HAP-1 (cell line): ENCODE results near the gene TCERG1L.
"Not testable (repeated sequence)": the region's sequence is repeated elsewhere in the genome, so short reads cannot be mapped to it uniquely, and the experiment has no call there.

ENCODE experiments used
- DNase-seq, 2 experiments: peaks; one replicate each; pipeline ENCODE4 v3.0.0-alpha.2; 2016 to 2020; ENCODE audit warnings: low spot score in 2 of 2
- H3K27me3 ChIP-seq: fragments of 250-450 bp; sonication (Bioruptor Pico); 2 replicates; pipeline ENCODE4 v1.5.1; 2020; ENCODE audit warnings: low read depth, mild to moderate bottlenecking, moderate library complexity
- H3K36me3 ChIP-seq: fragments of 250-450 bp; sonication (Bioruptor Pico); replicated peaks from 2 replicates; pipeline ENCODE4 v1.5.1; 2020; ENCODE audit warnings: mild to moderate bottlenecking
- H3K4me1 ChIP-seq: fragments of 250-450 bp; sonication (Bioruptor Pico); 2 replicates; pipeline ENCODE4 v1.5.1; 2020; ENCODE audit warnings: mild to moderate bottlenecking
- H3K4me3 ChIP-seq: fragments of 250-450 bp; sonication (Bioruptor Pico); 2 replicates; pipeline ENCODE4 v1.5.1; 2020; ENCODE audit warnings: mild to moderate bottlenecking, moderate library complexity
- H3K9me3 ChIP-seq: fragments of 250-450 bp; sonication (Bioruptor Pico); 2 replicates; pipeline ENCODE4 v1.5.1; 2020; ENCODE audit warnings: mild to moderate bottlenecking, moderate library complexity
- in situ Hi-C: fragments of 300-500 bp; cut with MboI; formaldehyde crosslinking; loops from 3 replicates; pipeline ENCODE4 v1.14.3; 2020; ENCODE audit warnings: low sequenced_read_pairs, inconsistent platforms, mixed read lengths

Gene TCERG1L

DNA sequence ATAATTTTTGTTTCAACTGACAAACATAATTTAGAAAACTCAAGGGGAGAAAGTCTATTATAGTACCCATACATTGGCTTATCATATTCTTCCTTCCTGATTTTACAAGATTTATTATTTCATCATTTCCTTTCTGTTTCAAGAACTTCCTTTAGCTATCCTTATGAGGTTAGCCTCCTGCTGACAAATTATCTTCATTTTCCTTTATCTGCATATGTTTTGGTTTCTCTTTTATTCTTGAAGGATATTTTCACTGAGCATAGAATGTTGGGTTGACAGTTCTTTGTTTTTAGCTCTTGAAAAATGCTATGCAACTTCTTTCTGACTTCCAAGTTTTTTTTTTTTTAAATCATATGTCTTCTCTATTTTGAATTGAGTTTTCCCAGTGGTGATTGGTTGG, 21.3 kb upstream of the TCERG1L start:
- Histone ChIP-seq H3K9me3 (no peaks in the 10 kb centered on the region), H3K4me3 (no peak overlapping the region), H3K36me3 (no peaks in the 10 kb centered on the region), H3K4me1 (no peaks in the 10 kb centered on the region), H3K27me3 (no peaks in the 10 kb centered on the region)
- in situ Hi-C loops, result no loop called here
- DNase-seq, result no peak

DNA sequence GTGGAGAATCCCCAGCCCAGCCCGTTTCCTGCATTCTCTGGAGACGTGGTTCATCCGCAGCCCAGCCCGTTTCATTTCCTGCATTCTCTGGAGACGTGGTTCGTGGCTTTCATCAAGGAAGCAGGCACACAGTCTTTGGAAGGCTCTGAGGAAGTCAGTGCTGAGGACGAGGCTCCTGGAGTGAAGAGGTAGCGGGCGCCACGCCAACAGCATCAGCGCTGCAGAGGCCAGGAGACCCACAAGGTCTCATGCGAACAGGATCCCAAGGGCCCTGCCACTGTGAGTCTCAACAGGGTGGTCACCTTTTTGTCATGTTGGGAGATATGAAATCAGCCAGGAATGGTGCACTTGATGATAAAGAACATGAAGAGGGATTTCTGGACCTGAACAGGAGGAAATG, 12.4 kb upstream of the TCERG1L start:
- no peaks in the 10 kb centered on the region for H3K4me1 ChIP-seq
- H3K4me3 ChIP-seq, result no peak overlapping the region
- H3K9me3 ChIP-seq, result no peaks in the 10 kb centered on the region
- no peaks in the 10 kb centered on the region for H3K36me3 ChIP-seq
- no peak for DNase-seq
- H3K27me3 ChIP-seq, result no peaks in the 10 kb centered on the region
- in situ Hi-C loops, result no loop called here

DNA sequence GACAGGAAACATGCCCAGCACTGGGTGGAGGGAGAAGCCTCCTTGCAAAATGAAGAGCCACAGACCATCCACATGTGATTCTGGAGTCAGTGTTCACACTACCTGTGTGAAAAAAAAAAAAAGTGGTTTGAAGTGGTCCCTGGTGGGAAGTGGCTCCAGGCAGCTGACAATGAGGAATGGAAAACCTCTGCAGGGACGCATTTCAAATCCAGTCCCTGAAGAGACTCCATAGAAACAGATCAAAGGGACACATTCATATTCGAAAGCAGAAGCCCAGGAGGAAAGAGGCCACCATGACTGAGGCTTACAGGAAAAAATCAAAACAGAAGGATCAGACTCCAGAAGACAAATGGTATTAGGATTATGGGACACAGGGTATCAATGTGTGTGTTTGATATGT, 11.5 kb upstream of the TCERG1L start:
- no peaks in the 10 kb centered on the region for H3K9me3 ChIP-seq
- H3K4me1 ChIP-seq, result no peaks in the 10 kb centered on the region
- H3K27me3 ChIP-seq, result no peaks in the 10 kb centered on the region
- in situ Hi-C loops, result no loop called here
- no peak overlapping the region for H3K4me3 ChIP-seq
- no peaks in the 10 kb centered on the region for H3K36me3 ChIP-seq
- no peak for DNase-seq

DNA sequence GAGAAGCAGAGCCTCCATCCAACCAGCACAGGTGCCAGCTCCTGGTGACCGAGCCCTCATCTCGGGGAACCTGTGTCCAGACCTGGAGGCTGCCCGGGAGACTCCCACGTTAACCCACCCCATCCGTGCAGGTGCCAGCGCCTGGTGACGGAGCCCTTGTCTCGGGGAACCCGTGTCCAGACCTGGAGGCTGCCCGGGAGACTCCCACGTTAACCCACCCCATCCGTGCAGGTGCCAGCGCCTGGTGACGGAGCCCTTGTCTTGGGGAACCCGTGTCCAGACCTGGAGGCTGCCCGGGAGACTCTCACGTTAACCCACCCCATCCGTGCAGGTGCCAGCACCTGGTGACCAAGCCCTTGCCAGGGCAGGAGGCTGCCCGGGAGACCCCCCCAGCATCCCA, 11.1 kb upstream of the TCERG1L start:
- H3K36me3 ChIP-seq, in situ Hi-C loops, H3K9me3 ChIP-seq, DNase-seq, H3K27me3 ChIP-seq, H3K4me1 ChIP-seq, H3K4me3 ChIP-seq: not testable (repeated sequence)

DNA sequence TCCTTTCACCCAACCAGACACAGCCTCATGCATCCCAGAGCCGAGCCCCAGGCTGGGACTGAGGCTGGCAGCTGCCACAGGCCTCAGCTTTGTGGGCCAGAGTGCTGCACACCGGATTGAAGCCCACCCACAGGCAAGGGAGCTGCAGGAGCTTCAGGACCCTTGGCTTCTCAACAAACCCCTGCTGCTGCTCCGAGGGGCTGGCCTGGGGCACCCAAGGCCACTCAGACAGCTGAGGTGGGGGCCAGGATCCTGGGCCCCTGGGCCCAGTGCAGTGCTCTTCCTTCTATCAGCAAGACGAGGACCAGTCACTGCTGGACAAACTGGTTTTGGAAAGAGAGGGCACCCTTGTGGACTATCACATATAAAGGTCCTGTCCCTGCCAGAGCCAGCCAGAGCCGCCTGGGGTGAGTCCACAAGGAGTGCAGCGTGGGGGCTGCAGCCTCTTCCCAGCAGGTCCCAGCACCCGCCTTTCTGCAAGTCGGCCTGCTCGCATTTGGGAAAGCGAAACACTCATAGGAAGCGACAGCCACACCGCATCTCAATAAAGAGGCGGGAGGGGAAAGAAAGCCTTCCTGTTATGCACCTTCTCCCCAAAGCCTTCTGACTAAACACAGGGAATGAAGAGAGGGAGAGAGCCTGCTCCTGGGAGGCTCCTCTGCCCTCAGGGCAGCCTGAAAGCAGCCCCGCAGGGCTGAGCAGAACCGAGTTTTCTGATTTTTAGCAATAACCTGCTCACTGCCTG, 9.5 kb upstream of the TCERG1L start:
- in situ Hi-C loops, result no loop called here
- no peak for DNase-seq
- Histone ChIP-seq H3K4me3 (no peak overlapping the region), H3K4me1 (no peaks in the 10 kb centered on the region), H3K36me3 (no peaks in the 10 kb centered on the region), H3K27me3 (no peaks in the 10 kb centered on the region), H3K9me3 (no peaks in the 10 kb centered on the region)

DNA sequence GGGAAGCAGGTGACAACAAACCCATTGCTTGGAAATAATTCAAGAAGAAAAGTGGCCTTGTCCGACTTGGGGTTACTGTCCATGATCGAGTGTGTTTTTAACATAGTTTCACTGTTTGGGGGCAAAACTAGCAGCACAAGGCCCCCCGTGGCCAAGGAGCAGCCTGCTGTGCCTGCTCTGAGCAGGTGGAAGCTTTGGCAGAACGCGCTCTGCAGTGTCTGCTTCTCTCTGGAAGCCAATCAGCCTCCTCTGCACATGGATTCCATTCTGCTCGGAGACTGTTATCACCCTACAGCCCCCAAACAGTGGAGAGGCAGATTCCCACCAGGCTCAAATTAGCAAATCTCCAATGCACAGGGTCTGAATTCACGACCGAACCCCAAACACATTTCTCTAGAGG, 7.3 kb upstream of the TCERG1L start:
- no peak for DNase-seq
- Histone ChIP-seq H3K36me3 (no peaks in the 10 kb centered on the region), H3K9me3 (no peaks in the 10 kb centered on the region), H3K4me1 (no peaks in the 10 kb centered on the region), H3K27me3 (no peaks in the 10 kb centered on the region), H3K4me3 (no peak overlapping the region)
- in situ Hi-C loops, result no loop called here

DNA sequence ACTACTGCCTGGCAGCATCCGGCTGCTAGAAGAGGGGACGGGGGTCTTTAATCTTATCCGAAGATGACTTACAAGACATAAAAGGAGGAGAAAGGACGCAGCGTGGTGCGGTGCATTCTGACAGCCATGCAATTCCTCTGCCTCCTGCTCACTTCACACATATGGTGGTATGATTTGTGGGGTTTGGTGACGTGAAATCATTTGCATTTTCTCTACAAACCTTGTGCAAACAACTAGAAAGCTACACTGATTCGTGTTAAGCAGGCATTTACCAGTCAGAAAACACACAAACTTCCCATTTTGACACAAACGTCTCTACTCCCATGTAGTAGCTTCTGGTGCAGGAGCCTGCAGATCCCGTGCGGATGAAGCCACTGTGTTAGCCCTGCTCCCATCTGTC, 6.8 kb upstream of the TCERG1L start:
- Histone ChIP-seq H3K9me3 (no peaks in the 10 kb centered on the region), H3K4me1 (no peaks in the 10 kb centered on the region), H3K27me3 (no peaks in the 10 kb centered on the region), H3K4me3 (no peak overlapping the region), H3K36me3 (no peaks in the 10 kb centered on the region)
- in situ Hi-C loops, result no loop called here
- DNase-seq, result no peak

DNA sequence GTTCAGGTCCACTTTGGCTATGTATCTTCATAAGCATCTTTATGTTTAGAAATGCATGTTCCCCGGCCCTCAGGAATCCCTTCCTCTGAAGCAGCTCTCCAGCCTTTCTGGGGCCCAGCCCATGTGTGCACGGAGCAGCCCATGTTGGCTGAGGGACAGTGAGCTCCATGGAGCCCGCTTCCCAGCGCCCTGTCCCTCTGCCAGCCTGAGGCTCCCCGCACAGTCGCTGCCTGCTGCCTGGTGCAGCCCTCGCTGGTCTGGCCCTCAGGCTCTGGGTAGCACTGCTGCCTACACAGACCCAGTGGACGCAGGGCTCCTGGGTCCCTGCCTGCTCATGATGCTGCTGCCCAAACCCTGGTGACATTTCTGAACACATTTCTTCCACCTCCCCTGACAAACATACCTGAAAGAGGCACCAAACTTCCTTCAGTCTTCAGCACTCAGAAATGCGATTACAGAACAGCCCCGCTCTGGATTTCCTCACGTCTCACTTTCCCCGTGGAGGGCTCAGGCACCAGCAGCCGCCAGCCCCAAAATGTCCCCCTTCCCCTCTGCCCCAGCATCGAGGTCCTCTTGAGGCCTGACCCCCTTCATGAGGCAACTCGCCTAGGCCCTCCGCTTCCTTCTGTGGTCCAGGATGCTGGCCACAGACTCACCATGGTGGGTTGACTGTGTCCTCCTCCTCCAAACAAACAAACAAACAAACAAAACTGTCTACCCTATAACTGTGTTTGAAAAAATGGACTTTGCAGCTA, 5.0 kb upstream of the TCERG1L start:
- Histone ChIP-seq H3K9me3 (no peaks in the 10 kb centered on the region), H3K36me3 (no peaks in the 10 kb centered on the region), H3K4me3 (no peak overlapping the region), H3K27me3 (no peaks in the 10 kb centered on the region), H3K4me1 (no peaks in the 10 kb centered on the region)
- in situ Hi-C loops, result no loop called here
- DNase-seq, result no peak

DNA sequence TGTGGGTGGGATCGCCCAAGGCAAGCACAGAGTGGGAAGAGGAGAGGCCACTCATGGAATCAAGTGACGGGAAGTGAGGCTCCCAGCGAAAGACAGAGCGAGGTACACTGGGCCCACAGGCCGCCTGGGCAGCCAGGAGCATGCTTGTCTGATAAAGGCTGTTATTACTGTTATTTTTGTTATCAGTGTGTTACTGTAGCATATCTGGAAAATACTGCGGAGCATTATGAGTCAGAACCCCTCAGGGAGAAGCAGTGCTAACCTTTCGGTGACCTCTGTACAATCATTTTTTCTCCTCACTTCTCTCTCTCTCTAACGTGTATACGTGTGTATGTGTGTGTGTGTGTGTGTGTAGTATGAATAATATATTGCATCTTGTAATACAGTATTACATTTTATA, 3.8 kb upstream of the TCERG1L start:
- H3K36me3 ChIP-seq, result no peaks in the 10 kb centered on the region
- H3K9me3 ChIP-seq, result no peaks in the 10 kb centered on the region
- in situ Hi-C loops, result no loop called here
- DNase-seq, result no peak
- no peaks in the 10 kb centered on the region for H3K4me1 ChIP-seq
- H3K4me3 ChIP-seq, result no peak overlapping the region
- H3K27me3 ChIP-seq, result no peaks in the 10 kb centered on the region

- H3K36me3 ChIP-seq, result no peaks in the 10 kb centered on the region
- in situ Hi-C loops, result no loop called here
- no peak overlapping the region for H3K4me3 ChIP-seq
- H3K4me1 ChIP-seq, result no peaks in the 10 kb centered on the region
- DNase-seq, result no peak
- H3K27me3 ChIP-seq, result no peaks in the 10 kb centered on the region
- no peaks in the 10 kb centered on the region for H3K9me3 ChIP-seq
These were observed 3.3 kb upstream of the TCERG1L start for GRCh38 chr10:131314799-131315198.

- Histone ChIP-seq H3K27me3 (no peaks in the 10 kb centered on the region), H3K9me3 (no peaks in the 10 kb centered on the region), H3K4me1 (no peaks in the 10 kb centered on the region), H3K4me3 (no peak overlapping the region), H3K36me3 (no peaks in the 10 kb centered on the region)
- in situ Hi-C loops, result no loop called here
- DNase-seq, result no peak
These were observed 2.6 kb upstream of the TCERG1L start for GRCh38 chr10:131314148-131314547.

DNA sequence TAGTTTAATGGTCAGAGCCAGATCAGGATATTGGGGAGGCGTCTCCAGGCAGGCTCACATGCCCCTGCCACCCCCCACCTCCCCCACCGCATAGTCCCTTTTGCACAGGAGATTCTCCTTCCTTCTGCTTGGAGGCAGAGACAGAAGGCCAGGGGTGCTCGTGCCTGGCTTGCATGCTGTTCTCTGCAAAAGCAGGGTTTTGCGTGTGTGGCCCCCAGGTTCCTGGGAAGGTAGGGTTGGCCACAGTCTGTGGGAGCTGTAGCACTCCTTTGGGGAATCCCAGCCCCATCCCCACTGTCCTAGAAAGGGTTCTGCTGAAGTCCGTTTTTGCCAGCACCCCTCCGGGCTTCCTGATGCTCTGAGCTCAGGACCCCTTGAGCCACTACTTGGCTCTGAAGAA, 1.9 kb upstream of the TCERG1L start:
- DNase-seq, result no peak
- H3K36me3 ChIP-seq, result no peaks in the 10 kb centered on the region
- no peaks in the 10 kb centered on the region for H3K4me1 ChIP-seq
- H3K27me3 ChIP-seq, result no peaks in the 10 kb centered on the region
- no peaks in the 10 kb centered on the region for H3K9me3 ChIP-seq
- in situ Hi-C loops, result no loop called here
- no peak overlapping the region for H3K4me3 ChIP-seq

DNA sequence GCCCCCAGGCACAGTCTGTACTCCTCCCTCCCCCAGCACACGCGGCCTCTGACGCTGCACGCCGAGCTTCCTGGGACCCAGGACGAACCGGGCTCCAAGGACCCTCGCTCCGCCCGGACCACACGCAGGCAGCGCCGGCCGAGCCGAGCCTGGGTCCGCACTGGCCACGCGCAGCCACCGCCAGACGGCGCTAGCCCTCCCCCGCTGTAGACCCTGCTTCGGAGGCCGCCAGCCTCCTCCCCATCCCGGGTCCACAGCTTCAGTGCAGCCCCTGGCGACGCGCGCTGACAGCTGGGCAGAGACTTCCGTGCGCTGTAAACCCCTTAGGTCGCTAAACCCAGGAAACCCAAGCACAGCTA, 936 bp upstream of the TCERG1L start:
- DNase-seq, result no peak
- in situ Hi-C loops, result no loop called here
- no peaks in the 10 kb centered on the region for H3K27me3 ChIP-seq
- H3K9me3 ChIP-seq, result no peaks in the 10 kb centered on the region
- no peak overlapping the region for H3K4me3 ChIP-seq
- no peaks in the 10 kb centered on the region for H3K36me3 ChIP-seq
- H3K4me1 ChIP-seq, result no peaks in the 10 kb centered on the region

- no peaks in the 10 kb centered on the region for H3K27me3 ChIP-seq
- no peaks in the 10 kb centered on the region for H3K9me3 ChIP-seq
- H3K4me1 ChIP-seq, result no peaks in the 10 kb centered on the region
- DNase-seq, result no peak
- H3K36me3 ChIP-seq, result no peaks in the 10 kb centered on the region
- in situ Hi-C loops, result no loop called here
- H3K4me3 ChIP-seq, result no peak overlapping the region
These were observed 190 bp downstream of the TCERG1L start for GRCh38 chr10:131311402-131311660.
